Measurements from ENCODE around the gene KLHL36. TPM values are rescaled to one million over a fixed set of nuclear protein-coding genes. Genes with fewer than 3 reads are reported as not detected.

KLHL36 gene
- total RNA-seq, 4 donors from 2014 or later, result 38.2 to 70.7 (median 52.5) TPM

- Histone ChIP-seq H3K4me3 (no peak overlapping the region), H3K36me3 (no peaks in the 10 kb centered on the region), H3K27me3 (no peaks in the 10 kb centered on the region), H3K27ac (no peak overlapping the region), H3K4me1 (no peaks in the 10 kb centered on the region), H3K9me3 (no peaks in the 10 kb centered on the region)
- TF ChIP-seq CTCF (IDR thresholded peaks at IDR 0.05), result no peak
- TF ChIP-seq POLR2A (IDR thresholded peaks at IDR 0.05), result no peak
- DNase-seq, result no peak
- intact Hi-C loops (cut with DNase I; ENCODE audit: low total_unique reads), result no loop called here
Measured at GRCh38 chr16:84656649-84657048, 8.3 kb downstream of the KLHL36 start.

GRCh38 chr16:84657229-84657837 lies 9.0 kb downstream of the KLHL36 start:
- Histone ChIP-seq H3K36me3 (no peaks in the 10 kb centered on the region), H3K9me3 (no peaks in the 10 kb centered on the region), H3K27ac (no peak overlapping the region), H3K4me1 (no peaks in the 10 kb centered on the region), H3K27me3 (no peaks in the 10 kb centered on the region), H3K4me3 (no peak overlapping the region)
- intact Hi-C loops (cut with DNase I; ENCODE audit: low total_unique reads), result no loop called here
- no peak for DNase-seq
- TF ChIP-seq POLR2A (IDR thresholded peaks at IDR 0.05) (no peak), CTCF (IDR thresholded peaks at IDR 0.05) (no peak)

GRCh38 chr16:84658690-84659089 lies 10.4 kb downstream of the KLHL36 start:
- H3K27me3 ChIP-seq, result no peaks in the 10 kb centered on the region
- no peaks in the 10 kb centered on the region for H3K36me3 ChIP-seq
- DNase-seq, result no peak
- intact Hi-C loops (cut with DNase I; ENCODE audit: low total_unique reads), result no loop called here
- no peak overlapping the region for H3K4me3 ChIP-seq
- TF ChIP-seq CTCF (IDR thresholded peaks at IDR 0.05), result no peak
- no peak for TF ChIP-seq POLR2A (IDR thresholded peaks at IDR 0.05)
- H3K27ac ChIP-seq, result no peak overlapping the region
- no peaks in the 10 kb centered on the region for H3K9me3 ChIP-seq
- H3K4me1 ChIP-seq, result no peaks in the 10 kb centered on the region

- no peak for DNase-seq
- Histone ChIP-seq H3K4me1 (no peaks in the 10 kb centered on the region), H3K9me3 (no peaks in the 10 kb centered on the region), H3K36me3 (no peaks in the 10 kb centered on the region), H3K4me3 (no peak overlapping the region), H3K27me3 (no peaks in the 10 kb centered on the region), H3K27ac (no peak overlapping the region)
- TF ChIP-seq CTCF (IDR thresholded peaks at IDR 0.05), result no peak
- TF ChIP-seq POLR2A (IDR thresholded peaks at IDR 0.05), result no peak
- intact Hi-C loops (cut with DNase I; ENCODE audit: low total_unique reads), result no loop called here
Measured at GRCh38 chr16:84659656-84660300, 11.5 kb downstream of the KLHL36 start.

GRCh38 chr16:84660973-84661372 lies 12.7 kb downstream of the KLHL36 start:
- DNase-seq, result no peak
- H3K36me3 ChIP-seq, result no peaks in the 10 kb centered on the region
- no peak overlapping the region for H3K27ac ChIP-seq
- H3K4me3 ChIP-seq, result no peak overlapping the region
- TF ChIP-seq POLR2A (IDR thresholded peaks at IDR 0.05) (no peak), CTCF (IDR thresholded peaks at IDR 0.05) (no peak)
- no peaks in the 10 kb centered on the region for H3K4me1 ChIP-seq
- intact Hi-C loops (cut with DNase I; ENCODE audit: low total_unique reads), result no loop called here
- no peaks in the 10 kb centered on the region for H3K27me3 ChIP-seq
- no peaks in the 10 kb centered on the region for H3K9me3 ChIP-seq

Data from uterus (tissue), 4 donors.